CD14-positive monocyte (primary cell): Measurements from ENCODE around the gene SLFN5. TPM values are rescaled to one million over a fixed set of nuclear protein-coding genes. Genes with fewer than 3 reads are reported as not detected.
"Not testable (repeated sequence)": the region's sequence is repeated elsewhere in the genome, so short reads cannot be mapped to it uniquely, and the experiment has no call there.

Experiments used
- DNase-seq, 3 donors: peaks; one replicate each; pipeline ENCODE4 v3.0.0-alpha.2; 2011 to 2022
- H2AFZ ChIP-seq: 2 replicates; pipeline ENCODE4 v1.6.0; 2012; ENCODE audit warnings: mild to moderate bottlenecking, low read depth, low read length, inconsistent platforms; ENCODE audit not compliant: insufficient read depth, poor library complexity, severe bottlenecking
- H3K27ac ChIP-seq, 2 donors: 1 replicate in 1 of 2; 2 replicates in 1 of 2; pipeline ENCODE4 v1.5.1; 2012 to 2013; ENCODE audit warnings: low read length in 2 of 2, control low read depth in 1 of 2, inconsistent platforms in 1 of 2, low read depth in 1 of 2, mild to moderate bottlenecking in 1 of 2
- H3K27me3 ChIP-seq, 2 donors: one replicate each; pipeline versions ENCODE4 v1.6.0 to v1.6.1; 2011 to 2013; ENCODE audit warnings: low read length in 2 of 2; ENCODE audit not compliant: control insufficient read depth in 2 of 2, insufficient read depth in 2 of 2
- H3K36me3 ChIP-seq, 2 donors: replicated peaks in 1 of 2; 1 replicate in 1 of 2; 2 replicates in 1 of 2; pipeline versions ENCODE4 v1.5.1 to v1.6.1; 2012 to 2013; ENCODE audit warnings: low read length in 2 of 2, control low read depth in 1 of 2, inconsistent platforms in 1 of 2, mild to moderate bottlenecking in 1 of 2; ENCODE audit not compliant: insufficient read depth in 2 of 2, control insufficient read depth in 1 of 2
- H3K4me1 ChIP-seq, 2 donors: 1 replicate in 1 of 2; 2 replicates in 1 of 2; pipeline versions ENCODE4 v1.5.1 to v1.6.1; 2012 to 2013; ENCODE audit warnings: low read length in 2 of 2, control low read depth in 1 of 2, inconsistent platforms in 1 of 2, mild to moderate bottlenecking in 1 of 2, moderate library complexity in 1 of 2; ENCODE audit not compliant: insufficient read depth in 2 of 2, control insufficient read depth in 1 of 2
- H3K4me2 ChIP-seq: replicated peaks from 2 replicates; pipeline ENCODE3; 2012; ENCODE audit warnings: low read length, moderate library complexity, mild to moderate bottlenecking; ENCODE audit not compliant: poor library complexity, severe bottlenecking; ENCODE audit errors: extremely low read depth
- H3K4me3 ChIP-seq, 3 experiments: fragments of 200-600 bp in 1 of 3; sonication (generic) in 1 of 3; replicated peaks in 1 of 3; 1 replicate in 2 of 3; 2 replicates in 1 of 3; pipeline ENCODE4 v1.5.1; 2011 to 2013; ENCODE audit warnings: low read length in 3 of 3, mild to moderate bottlenecking in 3 of 3, control low read depth in 2 of 3, low read depth in 2 of 3, inconsistent platforms in 1 of 3, moderate library complexity in 1 of 3
- H3K79me2 ChIP-seq: 2 replicates; pipeline ENCODE4 v1.6.0; 2012; ENCODE audit warnings: mild to moderate bottlenecking, control low read depth, inconsistent platforms, low read length, moderate library complexity; ENCODE audit not compliant: insufficient read depth
- H3K9ac ChIP-seq: 2 replicates; pipeline ENCODE4 v1.6.0; 2017; ENCODE audit warnings: low read length, mild to moderate bottlenecking; ENCODE audit not compliant: insufficient read depth, poor library complexity, severe bottlenecking
- H3K9me3 ChIP-seq, 2 donors: replicated peaks in 1 of 2; 1 replicate in 1 of 2; 2 replicates in 1 of 2; pipeline versions ENCODE4 v1.5.1 to v1.6.1; 2012 to 2013; ENCODE audit warnings: low read length in 2 of 2, control low read depth in 1 of 2; ENCODE audit not compliant: control insufficient read depth in 1 of 2, insufficient read depth in 1 of 2
- H4K20me1 ChIP-seq: 2 replicates; pipeline ENCODE4 v1.6.0; 2012; ENCODE audit warnings: mild to moderate bottlenecking, low read length, control low read depth, moderate library complexity; ENCODE audit not compliant: insufficient read depth
- H3K27ac Mint-ChIP-seq, 7 donors: one replicate each; pipeline ENCODE4 v1.8.0; 2020; ENCODE audit warnings: mild to moderate bottlenecking in 7 of 7, mixed read lengths in 7 of 7, moderate library complexity in 6 of 7, inconsistent platforms in 2 of 7
- H3K27me3 Mint-ChIP-seq, 3 donors: one replicate each; pipeline ENCODE4 v1.8.0; 2021 to 2022; ENCODE audit warnings: low read depth in 3 of 3, mild to moderate bottlenecking in 3 of 3, mixed read lengths in 3 of 3, moderate library complexity in 3 of 3, inconsistent platforms in 1 of 3
- H3K36me3 Mint-ChIP-seq, 2 donors: one replicate each; pipeline ENCODE4 v1.8.0; 2020; ENCODE audit warnings: mixed read lengths in 2 of 2, inconsistent platforms in 1 of 2, mild to moderate bottlenecking in 1 of 2
- H3K4me1 Mint-ChIP-seq: one replicate; pipeline ENCODE4 v1.8.0; 2020; ENCODE audit warnings: mild to moderate bottlenecking, mixed read lengths
- H3K4me3 Mint-ChIP-seq, 2 donors: one replicate each; pipeline ENCODE4 v1.8.0; 2020; ENCODE audit warnings: mild to moderate bottlenecking in 2 of 2, mixed read lengths in 2 of 2, moderate library complexity in 1 of 2
- H3K9me3 Mint-ChIP-seq, 7 donors: one replicate each; pipeline ENCODE4 v1.8.0; 2020 to 2022; ENCODE audit warnings: mixed read lengths in 7 of 7, mild to moderate bottlenecking in 6 of 7, moderate library complexity in 6 of 7, inconsistent platforms in 2 of 7
- WGBS: methylation state at CpG from one replicate; pipeline ENCODE4 v1.1.5; 2013; ENCODE audit warnings: missing lambda C conversion rate; ENCODE audit not compliant: insufficient coverage; 5-methylcytosine and 5-hydroxymethylcytosine counted together
- intact Hi-C, 2 donors: fragments of 100-400 bp; cut with micrococcal nuclease; formaldehyde crosslinking; loops; one replicate each; pipeline versions ENCODE4 v1.15.0 to v1.15.1; 2023
- polyA plus RNA-seq, 3 donors: library from polyadenylated mRNA; depleted of rRNA in 1 of 3; unstranded in 2 of 3; stranded (reverse) in 1 of 3; fragments of 300-500 nt in 2 of 3; fragments of >200 nt in 1 of 3; fragmentation: Illumina TruSeq in 2 of 3; gene quantifications; 1 replicate in 2 of 3; 2 replicates in 1 of 3; pipeline ENCODE4 v1.2.3, GENCODE V29; 2012 to 2021
- TF ChIP-seq, protein P1 (sequence below): fragments of 200-600 bp; IDR thresholded peaks from one replicate; pipeline ENCODE4 v1.8.0; 2022; ENCODE audit warnings: antibody characterized with exemption, mild to moderate bottlenecking

SLFN5 gene
- polyA plus RNA-seq, 3 donors = 2.9 to 8.8 (median 5.3) TPM

- H3K27me3 ChIP-seq, H2AFZ ChIP-seq, DNase-seq, H3K36me3 ChIP-seq, H3K79me2 ChIP-seq, H3K4me3 ChIP-seq, H3K36me3 Mint-ChIP-seq, H3K4me1 Mint-ChIP-seq, H3K4me2 ChIP-seq, H3K4me1 ChIP-seq, H4K20me1 ChIP-seq, H3K4me3 Mint-ChIP-seq, H3K27ac ChIP-seq, H3K9me3 ChIP-seq, H3K9ac ChIP-seq, intact Hi-C loops, H3K27ac Mint-ChIP-seq: not testable (repeated sequence)
- Mint-ChIP-seq H3K9me3 (peaks cover 0 to 12% (median 5%) of the 10 kb centered on the region in 7 donors), H3K27me3 (peaks cover 13 to 22% (median 14%) of the 10 kb centered on the region in 3 donors)
- WGBS = over 99% methylated on average over 17 of the region's 29 CpGs
Observed at GRCh38 chr17:35278876-35279275, 36.0 kb downstream of the SLFN5 start.

DNA sequence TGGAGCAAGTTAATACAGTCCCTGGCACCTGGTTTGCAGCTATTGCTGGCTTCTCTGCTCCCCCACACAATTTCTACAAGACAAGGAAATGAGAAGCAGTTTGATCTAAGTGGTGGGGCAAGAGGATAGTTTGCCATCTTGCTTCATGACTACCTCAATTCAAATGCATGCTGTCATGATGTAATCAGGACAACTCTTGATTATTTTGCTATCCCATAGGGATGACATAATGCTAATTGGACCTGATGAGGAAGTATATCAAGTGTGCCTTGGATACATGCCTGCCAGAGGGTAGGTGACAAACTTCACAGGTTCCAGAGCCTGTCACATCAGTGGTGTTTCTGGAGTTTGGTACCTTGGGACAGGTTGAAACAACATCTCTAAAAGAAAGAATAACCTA lies 40.9 kb downstream of the SLFN5 start:
- intact Hi-C loops = no loop called here
- Histone ChIP-seq H3K4me2 (no peak overlapping the region), H3K79me2 (no peaks in the 10 kb centered on the region), H3K27ac (no peak overlapping the region), H3K9me3 (no peaks in the 10 kb centered on the region), H3K36me3 (no peaks in the 10 kb centered on the region), H3K4me1 (peaks cover 3% of the 10 kb centered on the region in 2 donors), H2AFZ (no peak overlapping the region), H3K27me3 (no peaks in the 10 kb centered on the region), H3K9ac (no peak overlapping the region), H3K4me3 (no peak overlapping the region), H4K20me1 (no peaks in the 10 kb centered on the region)
- Mint-ChIP-seq H3K27me3 (peaks cover 0 to 10% (median 0%) of the 10 kb centered on the region in 3 donors), H3K27ac (no peak overlapping the region), H3K9me3 (peaks cover 0 to 5% (median 2%) of the 10 kb centered on the region in 7 donors), H3K36me3 (no peaks in the 10 kb centered on the region), H3K4me1 (peaks cover 12% of the 10 kb centered on the region), H3K4me3 (no peak overlapping the region)
- TF ChIP-seq, protein P1, sequence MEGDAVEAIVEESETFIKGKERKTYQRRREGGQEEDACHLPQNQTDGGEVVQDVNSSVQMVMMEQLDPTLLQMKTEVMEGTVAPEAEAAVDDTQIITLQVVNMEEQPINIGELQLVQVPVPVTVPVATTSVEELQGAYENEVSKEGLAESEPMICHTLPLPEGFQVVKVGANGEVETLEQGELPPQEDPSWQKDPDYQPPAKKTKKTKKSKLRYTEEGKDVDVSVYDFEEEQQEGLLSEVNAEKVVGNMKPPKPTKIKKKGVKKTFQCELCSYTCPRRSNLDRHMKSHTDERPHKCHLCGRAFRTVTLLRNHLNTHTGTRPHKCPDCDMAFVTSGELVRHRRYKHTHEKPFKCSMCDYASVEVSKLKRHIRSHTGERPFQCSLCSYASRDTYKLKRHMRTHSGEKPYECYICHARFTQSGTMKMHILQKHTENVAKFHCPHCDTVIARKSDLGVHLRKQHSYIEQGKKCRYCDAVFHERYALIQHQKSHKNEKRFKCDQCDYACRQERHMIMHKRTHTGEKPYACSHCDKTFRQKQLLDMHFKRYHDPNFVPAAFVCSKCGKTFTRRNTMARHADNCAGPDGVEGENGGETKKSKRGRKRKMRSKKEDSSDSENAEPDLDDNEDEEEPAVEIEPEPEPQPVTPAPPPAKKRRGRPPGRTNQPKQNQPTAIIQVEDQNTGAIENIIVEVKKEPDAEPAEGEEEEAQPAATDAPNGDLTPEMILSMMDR = no peak
- no peak for DNase-seq
